A549 (cell line): Measurements from ENCODE around the gene OCA2. TPM values are rescaled to one million over a fixed set of nuclear protein-coding genes. Genes with fewer than 3 reads are reported as not detected.

Experiments
- ATAC-seq, 2 experiments: fragments of 200-7000 bp in 1 of 2; fragments of >200 bp in 1 of 2; cut with Nextera tagmentation in 1 of 2; cut with Tn5 transposase in 1 of 2; 3 replicates each; pipeline versions ENCODE4 v1.8.0 to v1.9.1; 2018 to 2020; ENCODE audit warnings: mild to moderate bottlenecking in 1 of 2, moderate library complexity in 1 of 2
- CTCF ChIA-PET: fragments of 300-600 bp; sonication (Branson Sonifier 250); formaldehyde crosslinking; extraction: SDS; loops from one replicate; lab custom pipeline; 2021; ENCODE audit warnings: antibody characterized with exemption, inconsistent platforms; lab: Yijun Ruan, JAX
- POLR2A ChIA-PET: fragments of 350-600 bp; formaldehyde crosslinking; extraction: SDS; loops from one replicate; lab custom pipeline; 2021; ENCODE audit warnings: antibody characterized with exemption, inconsistent platforms; lab: Yijun Ruan, JAX
- DNase-seq, 2 experiments: peaks; one replicate each; pipeline versions ENCODE4 v3.0.0 to v3.0.0-alpha.2; 2011 to 2016; ENCODE audit warnings: low read depth in 1 of 2, low spot score in 1 of 2
- FAIRE-seq: peaks from 2 replicates; lab custom pipeline; 2011; peaks lifted over from hg19 to GRCh38; lab: Jason Lieb, UNC
- H3K27ac ChIP-seq, 2 experiments: fragments of >200 bp; sonication (Bioruptor Twin); formaldehyde crosslinking; 3 replicates each; pipeline ENCODE4 v1.5.1; 2016 to 2017
- H3K4me1 ChIP-seq: fragments of >200 bp; sonication (Bioruptor Twin); formaldehyde crosslinking; 3 replicates; pipeline ENCODE4 v1.6.1; 2016
- H3K4me2 ChIP-seq: fragments of >200 bp; sonication (Bioruptor Twin); formaldehyde crosslinking; 3 replicates; pipeline ENCODE4 v1.6.1; 2016
- H3K4me3 ChIP-seq: fragments of >200 bp; sonication (Bioruptor Twin); formaldehyde crosslinking; 3 replicates; pipeline ENCODE4 v1.5.1; 2016
- H3K9me3 ChIP-seq: fragments of >200 bp; sonication (Bioruptor Twin); formaldehyde crosslinking; 3 replicates; pipeline ENCODE4 v1.6.1; 2016
- BHLHE40 ChIP-seq: IDR thresholded peaks from 2 replicates; pipeline ENCODE4 v1.6.1; 2012; ENCODE audit warnings: low read depth, low read length, inconsistent platforms
- CEBPB ChIP-seq, 2 experiments: fragments of >200 bp in 1 of 2; sonication (Bioruptor Twin) in 1 of 2; formaldehyde crosslinking in 1 of 2; IDR thresholded peaks; 2 replicates each; pipeline ENCODE4 v1.6.1; 2012 to 2016
- CHD2 ChIP-seq: fragments of 150-350 bp; IDR thresholded peaks from 2 replicates; pipeline ENCODE4 v1.6.1; 2014; ENCODE audit warnings: low read length; ENCODE audit not compliant: partially characterized antibody
- CHD4 ChIP-seq: fragments of 200-600 bp; sonication (generic); IDR thresholded peaks from 2 replicates; pipeline ENCODE4 v1.6.1; 2016; ENCODE audit warnings: antibody characterized with exemption, mild to moderate bottlenecking, borderline replicate concordance
- FOSB ChIP-seq: fragments of 250-450 bp; sonication (Bioruptor Pico); IDR thresholded peaks from 2 replicates; pipeline ENCODE4 v1.5.0; 2020; ENCODE audit warnings: mild to moderate bottlenecking, moderate library complexity
- FOSL2 ChIP-seq, 2 experiments: fragments of 450-650 bp in 1 of 2; fragments of >200 bp in 1 of 2; sonication (Bioruptor Twin) in 1 of 2; formaldehyde crosslinking; IDR thresholded peaks; 2 replicates each; pipeline versions ENCODE4 v1.5.0 to v1.6.1; 2016 to 2020; ENCODE audit warnings: mild to moderate bottlenecking in 1 of 2, moderate library complexity in 1 of 2
- HDAC2 ChIP-seq: fragments of 200-600 bp; sonication (generic); IDR thresholded peaks from 2 replicates; pipeline ENCODE4 v1.6.1; 2016
- HEYL ChIP-seq: fragments of 250-450 bp; sonication (Bioruptor Pico); IDR thresholded peaks from 2 replicates; pipeline ENCODE4 v1.8.0; 2021; ENCODE audit warnings: mild to moderate bottlenecking, moderate library complexity
- HOXA7 ChIP-seq: fragments of 250-450 bp; sonication (Bioruptor Pico); IDR thresholded peaks from 2 replicates; pipeline ENCODE4 v1.5.0; 2020; ENCODE audit warnings: mild to moderate bottlenecking, moderate library complexity
- HOXB13 ChIP-seq: fragments of 250-450 bp; sonication (Bioruptor Pico); IDR thresholded peaks from 2 replicates; pipeline ENCODE4 v1.5.0; 2020; ENCODE audit warnings: low read depth, mild to moderate bottlenecking, moderate library complexity
- JUNB ChIP-seq: fragments of >200 bp; sonication (Bioruptor Twin); formaldehyde crosslinking; IDR thresholded peaks from 2 replicates; pipeline ENCODE4 v1.6.1; 2016
- MAFK ChIP-seq: fragments of 450-650 bp; IDR thresholded peaks from 2 replicates; pipeline ENCODE4 v1.6.1; 2014; ENCODE audit not compliant: partially characterized antibody
- MYC ChIP-seq: IDR thresholded peaks from 2 replicates; pipeline ENCODE4 v1.6.1; 2012; ENCODE audit warnings: mild to moderate bottlenecking, inconsistent platforms, low read length, improper control_type of control experiment, borderline replicate concordance
- NPAS2 ChIP-seq: fragments of 250-450 bp; sonication (Bioruptor Pico); IDR thresholded peaks from 2 replicates; pipeline ENCODE4 v1.8.0; 2022; ENCODE audit warnings: mild to moderate bottlenecking, moderate library complexity, borderline replicate concordance
- NR3C1 ChIP-seq: fragments of >200 bp; sonication (Bioruptor Twin); formaldehyde crosslinking; IDR thresholded peaks from 3 replicates; pipeline ENCODE4 v1.6.1; 2017
- PHF8 ChIP-seq: fragments of 200-600 bp; sonication (generic); IDR thresholded peaks from 2 replicates; pipeline ENCODE4 v1.6.1; 2016; ENCODE audit warnings: low read depth, mild to moderate bottlenecking, antibody characterized with exemption, moderate library complexity, borderline replicate concordance
- POLR2A ChIP-seq: IDR thresholded peaks from 2 replicates; pipeline ENCODE4 v1.6.1; 2012; ENCODE audit warnings: mild to moderate bottlenecking, low read length
- RARB ChIP-seq: fragments of 250-450 bp; sonication (Bioruptor Pico); IDR thresholded peaks from 2 replicates; pipeline ENCODE4 v1.8.0; 2021; ENCODE audit warnings: mild to moderate bottlenecking, moderate library complexity
- SMC3 ChIP-seq: fragments of >200 bp; sonication (Bioruptor Twin); formaldehyde crosslinking; IDR thresholded peaks from 3 replicates; pipeline ENCODE4 v1.6.1; 2018; ENCODE audit warnings: inconsistent platforms
- ZNF302 ChIP-seq: fragments of 250-450 bp; sonication (Bioruptor Pico); IDR thresholded peaks from 2 replicates; pipeline ENCODE4 v1.9.0; 2021; ENCODE audit warnings: inconsistent platforms, mild to moderate bottlenecking, moderate library complexity
- WGBS: methylation state at CpG from one replicate; pipeline ENCODE4 v1.1.6; 2017; ENCODE audit errors: missing lambda C conversion rate; 5-methylcytosine and 5-hydroxymethylcytosine counted together
- polyA plus RNA-seq, 4 experiments: library from polyadenylated mRNA; depleted of rRNA in 3 of 4; stranded (reverse); fragments of >200 nt; fragmentation: RNase III in 1 of 4; extraction: RNeasy Plus Mini Kit Qiagen cat#74134 plus additional on column Dnase treatment in 1 of 4; gene quantifications; 2 replicates in 3 of 4; 3 replicates in 1 of 4; pipeline ENCODE4 v1.2.3, GENCODE V29; 2011 to 2017
- TF ChIP-seq, protein P1 (sequence below): IDR thresholded peaks from 2 replicates; pipeline ENCODE4 v1.6.1; 2012
- TF ChIP-seq, protein P2 (sequence below): IDR thresholded peaks from 2 replicates; pipeline ENCODE4 v1.6.1; 2012; ENCODE audit warnings: low read depth, borderline replicate concordance
- TF ChIP-seq, protein P3 (sequence below): fragments of >200 bp; sonication (Bioruptor Twin); formaldehyde crosslinking; IDR thresholded peaks from 2 replicates; pipeline ENCODE4 v1.6.1; 2016
- TF ChIP-seq, protein P4 (sequence below): fragments of 250-450 bp; sonication (Bioruptor Pico); IDR thresholded peaks from 2 replicates; pipeline ENCODE4 v1.5.0; 2020; ENCODE audit warnings: low read depth, mild to moderate bottlenecking, moderate library complexity

The OCA2 gene
- polyA plus RNA-seq, 2 of the 4 experiments (the other 2 are of a cell fraction): 0.17 to 0.25 TPM

DNA sequence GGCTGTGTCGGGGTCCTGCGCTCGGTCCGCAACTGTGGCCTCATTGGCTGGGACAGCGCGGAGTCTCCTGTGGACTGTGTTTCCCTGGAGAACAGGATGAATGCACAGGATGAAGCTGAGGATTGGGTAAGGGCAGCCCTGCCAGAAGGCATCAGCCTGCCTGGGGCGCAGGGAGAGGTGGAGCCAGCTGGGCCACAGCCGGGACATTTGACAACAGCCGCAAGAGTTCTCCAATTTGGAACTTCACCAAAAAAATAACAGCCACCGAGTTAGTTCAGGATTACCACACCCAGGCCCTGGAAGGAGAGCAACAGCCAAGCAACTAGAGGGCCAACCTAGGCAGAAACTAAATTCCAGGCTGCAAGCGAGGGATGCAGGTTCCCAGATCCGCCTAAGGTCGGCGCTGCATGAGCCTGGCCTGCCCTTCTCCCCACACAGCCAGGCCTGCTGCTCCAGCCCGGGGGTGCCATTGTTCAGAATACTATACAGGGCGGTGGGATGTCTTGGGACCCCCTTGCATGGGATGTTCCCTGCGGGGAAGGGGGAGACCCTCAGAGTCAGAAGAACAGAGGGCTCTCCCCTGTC, 229.3 kb downstream of the OCA2 start:
- no peaks in the 10 kb centered on the region for H3K4me1 ChIP-seq
- FAIRE-seq: no peak
- TF ChIP-seq HOXB13 (CRISPR knock-in tag) (no peak), MAFK (no peak), NPAS2 (CRISPR knock-in tag) (no peak), BHLHE40 (no peak), ZNF302 (no peak), NR3C1 (no peak), CEBPB (IDR thresholded peaks at IDR 0.05) (no peak), RARB (CRISPR knock-in tag) (no peak), CHD2 (no peak)
- TF ChIP-seq, protein P1, sequence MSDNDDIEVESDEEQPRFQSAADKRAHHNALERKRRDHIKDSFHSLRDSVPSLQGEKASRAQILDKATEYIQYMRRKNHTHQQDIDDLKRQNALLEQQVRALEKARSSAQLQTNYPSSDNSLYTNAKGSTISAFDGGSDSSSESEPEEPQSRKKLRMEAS: no peak
- TF ChIP-seq, protein P2, sequence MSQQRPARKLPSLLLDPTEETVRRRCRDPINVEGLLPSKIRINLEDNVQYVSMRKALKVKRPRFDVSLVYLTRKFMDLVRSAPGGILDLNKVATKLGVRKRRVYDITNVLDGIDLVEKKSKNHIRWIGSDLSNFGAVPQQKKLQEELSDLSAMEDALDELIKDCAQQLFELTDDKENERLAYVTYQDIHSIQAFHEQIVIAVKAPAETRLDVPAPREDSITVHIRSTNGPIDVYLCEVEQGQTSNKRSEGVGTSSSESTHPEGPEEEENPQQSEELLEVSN: no peak
- TF ChIP-seq, all 56 proteins: peak for 0
- CTCF ChIA-PET: no interaction called here
- Histone ChIP-seq H3K4me2 (no peak overlapping the region), H3K9me3 (no peaks in the 10 kb centered on the region), H3K4me3 (no peak overlapping the region), H3K27ac (no peak overlapping the region)
- DNase-seq: no peak
- WGBS: 57% methylated on average over 17 of the region's 17 CpGs
- no peak for ATAC-seq
- POLR2A ChIA-PET: no interaction called here

DNA sequence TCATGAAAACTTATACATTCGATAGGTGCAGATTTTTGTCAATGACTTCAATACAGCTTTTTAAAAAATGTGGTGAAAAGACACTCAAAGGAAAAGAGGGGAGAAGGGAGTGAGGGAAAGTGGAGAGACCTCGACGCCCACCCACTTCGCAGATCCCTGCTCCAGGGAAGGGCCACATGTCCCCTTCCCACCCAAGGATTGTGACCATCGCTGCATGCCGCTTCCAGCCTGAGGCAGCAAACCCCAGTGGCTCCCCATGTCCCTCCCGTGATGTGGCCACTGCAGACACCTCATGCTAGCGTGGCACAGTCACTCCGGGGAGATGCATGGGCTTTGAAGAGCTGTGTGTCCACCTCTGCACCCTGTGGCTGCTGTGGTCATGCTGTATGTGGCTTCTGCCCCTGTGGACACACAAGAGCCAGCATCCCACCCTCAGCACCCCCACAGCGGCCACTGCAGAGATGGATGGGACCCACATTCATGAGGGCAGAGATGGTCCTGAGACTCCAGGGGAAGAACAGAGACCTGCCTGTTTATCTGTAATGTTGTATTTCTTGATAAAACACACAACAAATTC, 230.2 kb downstream of the OCA2 start:
- DNase-seq: no peak
- no peak overlapping the region for H3K4me3 ChIP-seq
- TF ChIP-seq MYC (no peak), CHD4 (no peak), SMC3 (no peak), JUNB (no peak), FOSL2 (IDR thresholded peaks at IDR 0.05) (no peak), FOSL2 (CRISPR knock-in tag; IDR thresholded peaks at IDR 0.05) (no peak), FOSB (CRISPR knock-in tag) (no peak), HDAC2 (no peak), POLR2A (no peak), HOXA7 (CRISPR knock-in tag) (no peak), PHF8 (no peak), HEYL (CRISPR knock-in tag) (no peak)
- TF ChIP-seq, protein P3, sequence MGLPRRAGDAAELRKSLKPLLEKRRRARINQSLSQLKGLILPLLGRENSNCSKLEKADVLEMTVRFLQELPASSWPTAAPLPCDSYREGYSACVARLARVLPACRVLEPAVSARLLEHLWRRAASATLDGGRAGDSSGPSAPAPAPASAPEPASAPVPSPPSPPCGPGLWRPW: no peak
- TF ChIP-seq, protein P4, sequence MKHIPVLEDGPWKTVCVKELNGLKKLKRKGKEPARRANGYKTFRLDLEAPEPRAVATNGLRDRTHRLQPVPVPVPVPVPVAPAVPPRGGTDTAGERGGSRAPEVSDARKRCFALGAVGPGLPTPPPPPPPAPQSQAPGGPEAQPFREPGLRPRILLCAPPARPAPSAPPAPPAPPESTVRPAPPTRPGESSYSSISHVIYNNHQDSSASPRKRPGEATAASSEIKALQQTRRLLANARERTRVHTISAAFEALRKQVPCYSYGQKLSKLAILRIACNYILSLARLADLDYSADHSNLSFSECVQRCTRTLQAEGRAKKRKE: no peak
- TF ChIP-seq, protein P2: no peak
- TF ChIP-seq, all 56 proteins: peak for 0
- ATAC-seq (no peak), FAIRE-seq (no peak)
- Histone ChIP-seq H3K4me1 (no peaks in the 10 kb centered on the region), H3K4me2 (no peak overlapping the region), H3K9me3 (no peaks in the 10 kb centered on the region), H3K27ac (no peak overlapping the region)
- 7% methylated on average over 8 of the region's 10 CpGs for WGBS
- POLR2A ChIA-PET: no interaction called here
- CTCF ChIA-PET: no interaction called here
